H9 (cell line): Measurements from ENCODE around the gene LAP3. TPM values are rescaled to one million over a fixed set of nuclear protein-coding genes. Genes with fewer than 3 reads are reported as not detected.

Source experiments
- DNase-seq: peaks from one replicate; pipeline ENCODE4 v3.0.0-alpha.2; 2017
- H2AFZ ChIP-seq: one replicate; pipeline ENCODE4 v1.6.1; 2013; ENCODE audit warnings: mild to moderate bottlenecking, low read length, control low read depth, moderate library complexity
- H2AK5ac ChIP-seq: 2 replicates; pipeline ENCODE4 v1.6.1; 2013; ENCODE audit warnings: low read length, control low read depth, mixed read lengths; ENCODE audit not compliant: insufficient read length
- H2BK120ac ChIP-seq: one replicate; pipeline ENCODE4 v1.6.1; 2013; ENCODE audit warnings: low read depth, mild to moderate bottlenecking, low read length, control low read depth, inconsistent platforms; ENCODE audit not compliant: poor library complexity, severe bottlenecking
- H2BK12ac ChIP-seq: 2 replicates; pipeline ENCODE4 v1.6.1; 2013; ENCODE audit warnings: low read length, control low read depth, mixed read lengths, low read depth; ENCODE audit not compliant: insufficient read length
- H2BK15ac ChIP-seq: 2 replicates; pipeline ENCODE4 v1.6.1; 2013; ENCODE audit warnings: low read depth, low read length, control low read depth
- H2BK20ac ChIP-seq: one replicate; pipeline ENCODE4 v1.6.1; 2013; ENCODE audit warnings: low read depth, mild to moderate bottlenecking, low read length, control low read depth, inconsistent platforms; ENCODE audit not compliant: poor library complexity, severe bottlenecking
- H2BK5ac ChIP-seq: 2 replicates; pipeline ENCODE4 v1.6.1; 2013; ENCODE audit warnings: low read length, control low read depth, mixed read lengths; ENCODE audit not compliant: insufficient read length
- H3K14ac ChIP-seq: 2 replicates; pipeline ENCODE4 v1.6.1; 2013; ENCODE audit warnings: low read length, control low read depth; ENCODE audit not compliant: insufficient read depth
- H3K18ac ChIP-seq: 2 replicates; pipeline ENCODE4 v1.6.1; 2013; ENCODE audit warnings: low read depth, mild to moderate bottlenecking, mixed read lengths, low read length, control low read depth; ENCODE audit not compliant: insufficient read length
- H3K23ac ChIP-seq: 2 replicates; pipeline ENCODE4 v1.6.1; 2013; ENCODE audit warnings: low read length, control low read depth, mixed read lengths, low read depth; ENCODE audit not compliant: insufficient read length
- H3K23me2 ChIP-seq: 2 replicates; pipeline ENCODE4 v1.6.1; 2013; ENCODE audit warnings: low read depth, mild to moderate bottlenecking, mixed read lengths, low read length, control low read depth; ENCODE audit not compliant: insufficient read length, poor library complexity, severe bottlenecking
- H3K27ac ChIP-seq: 2 replicates; pipeline ENCODE4 v1.5.1; 2013; ENCODE audit warnings: low read length, control low read depth, mixed read lengths, low read depth; ENCODE audit not compliant: insufficient read length
- H3K27me3 ChIP-seq: 2 replicates; pipeline ENCODE4 v1.6.1; 2013; ENCODE audit warnings: low read length, control low read depth, inconsistent platforms; ENCODE audit not compliant: insufficient read depth
- H3K4ac ChIP-seq: 2 replicates; pipeline ENCODE4 v1.6.1; 2013; ENCODE audit warnings: low read depth, mild to moderate bottlenecking, control low read depth, inconsistent platforms, low read length, moderate library complexity
- H3K4me1 ChIP-seq: 2 replicates; pipeline ENCODE4 v1.6.1; 2013; ENCODE audit warnings: low read length, control low read depth, inconsistent platforms; ENCODE audit not compliant: insufficient read depth
- H3K4me2 ChIP-seq: 2 replicates; pipeline ENCODE4 v1.6.1; 2013; ENCODE audit warnings: low read length, control low read depth, mixed read lengths; ENCODE audit not compliant: insufficient read length, insufficient read depth
- H3K56ac ChIP-seq: 2 replicates; pipeline ENCODE4 v1.6.1; 2013; ENCODE audit warnings: low read depth, mild to moderate bottlenecking, mixed read lengths, low read length, control low read depth; ENCODE audit not compliant: insufficient read length
- H3K79me1 ChIP-seq: 2 replicates; pipeline ENCODE4 v1.6.1; 2013; ENCODE audit warnings: low read depth, mild to moderate bottlenecking, moderate library complexity, low read length, control low read depth, inconsistent platforms; ENCODE audit not compliant: insufficient read depth, poor library complexity, severe bottlenecking
- H3K79me2 ChIP-seq: 2 replicates; pipeline ENCODE4 v1.6.1; 2013; ENCODE audit warnings: low read length, control low read depth, inconsistent platforms; ENCODE audit not compliant: insufficient read depth
- H3K9ac ChIP-seq: 2 replicates; pipeline ENCODE4 v1.6.1; 2013; ENCODE audit warnings: low read length, control low read depth, mixed read lengths; ENCODE audit not compliant: insufficient read length; ENCODE audit errors: extremely low read depth
- H3K9me3 ChIP-seq: one replicate; pipeline ENCODE4 v1.6.1; 2013; ENCODE audit warnings: low read depth, low read length, inconsistent platforms; ENCODE audit not compliant: control insufficient read depth
- H3T11ph ChIP-seq: one replicate; pipeline ENCODE4 v1.6.1; 2013; ENCODE audit warnings: mild to moderate bottlenecking, low read length, control low read depth, inconsistent platforms
- H4K20me1 ChIP-seq: one replicate; pipeline ENCODE4 v1.6.1; 2013; ENCODE audit not compliant: control insufficient read depth, insufficient read length, insufficient read depth
- H4K5ac ChIP-seq: 2 replicates; pipeline ENCODE4 v1.6.1; 2013; ENCODE audit warnings: low read depth, mild to moderate bottlenecking, mixed read lengths, low read length, control low read depth; ENCODE audit not compliant: insufficient read length
- H4K8ac ChIP-seq: replicated peaks from 2 replicates; pipeline ENCODE4 v1.6.1; 2013; ENCODE audit warnings: low read length, control low read depth, mixed read lengths, low read depth; ENCODE audit not compliant: insufficient read length
- H4K91ac ChIP-seq: 2 replicates; pipeline ENCODE4 v1.6.1; 2013; ENCODE audit warnings: low read depth, mild to moderate bottlenecking, moderate library complexity, mixed read lengths, low read length, control low read depth; ENCODE audit not compliant: insufficient read length
- H3K27ac Mint-ChIP-seq, 3 experiments: 2 replicates in 2 of 3; 3 replicates in 1 of 3; pipeline ENCODE4 v1.8.0; 2020 to 2021; ENCODE audit warnings: mixed read lengths in 3 of 3, mild to moderate bottlenecking in 1 of 3, moderate library complexity in 1 of 3
- H3K27me3 Mint-ChIP-seq: 2 replicates; pipeline ENCODE4 v1.8.0; 2021; ENCODE audit warnings: low read depth, mild to moderate bottlenecking, moderate library complexity, mixed read lengths
- H3K36me3 Mint-ChIP-seq, 3 experiments: 2 replicates in 2 of 3; 3 replicates in 1 of 3; pipeline ENCODE4 v1.8.0; 2020 to 2021; ENCODE audit warnings: low read depth in 3 of 3, mixed read lengths in 3 of 3; ENCODE audit not compliant: insufficient read depth in 1 of 3
- H3K4me1 Mint-ChIP-seq, 2 experiments: 2 replicates each; pipeline ENCODE4 v1.8.0; 2020; ENCODE audit warnings: mixed read lengths in 2 of 2
- H3K4me3 Mint-ChIP-seq, 2 experiments: 2 replicates in 1 of 2; 3 replicates in 1 of 2; pipeline ENCODE4 v1.8.0; 2020 to 2021; ENCODE audit warnings: mild to moderate bottlenecking in 2 of 2, mixed read lengths in 2 of 2, moderate library complexity in 1 of 2
- H3K9me3 Mint-ChIP-seq, 2 experiments: 2 replicates in 1 of 2; 3 replicates in 1 of 2; pipeline ENCODE4 v1.8.0; 2020; ENCODE audit warnings: mild to moderate bottlenecking in 2 of 2, mixed read lengths in 2 of 2, moderate library complexity in 1 of 2
- CTCF ChIP-seq: fragments of 200-600 bp; sonication (generic); conservative IDR thresholded peaks from 3 replicates; pipeline ENCODE4 v1.8.0; 2021; ENCODE audit warnings: antibody characterized with exemption, mild to moderate bottlenecking
- WGBS: extraction: QIAGEN DNeasy Blood & Tissue Kit; methylation state at CpG from one replicate; pipeline ENCODE4 v1.1.7; 2013; ENCODE audit warnings: missing lambda C conversion rate, low lambda C conversion rate, mixed read lengths; ENCODE audit not compliant: insufficient read length; ENCODE audit errors: extremely low coverage; 5-methylcytosine and 5-hydroxymethylcytosine counted together
- total RNA-seq: library from RNA; stranded (reverse); gene quantifications from 2 replicates; pipeline ENCODE4 v1.2.1, GENCODE V29; 2021

LAP3 gene
- total RNA-seq, 1 experiment from 2014 or later = 53.2 TPM

GRCh38 chr4:17560065-17560673, 16.8 kb upstream of the LAP3 start:
- Histone ChIP-seq H2BK20ac (no peak overlapping the region), H2BK15ac (no peak overlapping the region), H4K8ac (no peak overlapping the region), H3K18ac (no peak overlapping the region), H4K5ac (no peak overlapping the region), H3K56ac (no peak overlapping the region), H2BK12ac (no peak overlapping the region), H2AFZ (no peak overlapping the region), H3T11ph (no peak overlapping the region), H3K9ac (no peak overlapping the region), H3K79me1 (no peaks in the 10 kb centered on the region), H3K23ac (no peak overlapping the region), H3K9me3 (no peaks in the 10 kb centered on the region), H3K4me2 (no peak overlapping the region), H2BK120ac (no peak overlapping the region), H3K27me3 (no peaks in the 10 kb centered on the region), H3K27ac (no peak overlapping the region), H4K91ac (no peak overlapping the region), H4K20me1 (no peaks in the 10 kb centered on the region), H3K4me1 (no peaks in the 10 kb centered on the region), H2AK5ac (no peak overlapping the region), H3K23me2 (no peaks in the 10 kb centered on the region), H3K79me2 (no peaks in the 10 kb centered on the region), H3K14ac (no peak overlapping the region), H2BK5ac (no peak overlapping the region), H3K4ac (no peak overlapping the region)
- Mint-ChIP-seq H3K27me3 (peaks cover 4% of the 10 kb centered on the region), H3K36me3 (no peaks in the 10 kb centered on the region), H3K27ac (no peak overlapping the region), H3K4me1 (peaks cover 0 to 5% of the 10 kb centered on the region in 2 experiments; a peak in 1 of 4 replicates), H3K4me3 (no peak overlapping the region), H3K9me3 (no peaks in the 10 kb centered on the region)
- no peak for TF ChIP-seq CTCF
- WGBS = no CpG with 5 or more reads among the region's 6 CpGs
- DNase-seq = no peak
